ENCODE measurements around the gene CAMTA1. TPM values are rescaled to one million over a fixed set of nuclear protein-coding genes. Genes with fewer than 3 reads are reported as not detected.

The CAMTA1 gene
- total RNA-seq, 2 experiments from 2014 or later, result 43.3 to 46.0 TPM

DNA sequence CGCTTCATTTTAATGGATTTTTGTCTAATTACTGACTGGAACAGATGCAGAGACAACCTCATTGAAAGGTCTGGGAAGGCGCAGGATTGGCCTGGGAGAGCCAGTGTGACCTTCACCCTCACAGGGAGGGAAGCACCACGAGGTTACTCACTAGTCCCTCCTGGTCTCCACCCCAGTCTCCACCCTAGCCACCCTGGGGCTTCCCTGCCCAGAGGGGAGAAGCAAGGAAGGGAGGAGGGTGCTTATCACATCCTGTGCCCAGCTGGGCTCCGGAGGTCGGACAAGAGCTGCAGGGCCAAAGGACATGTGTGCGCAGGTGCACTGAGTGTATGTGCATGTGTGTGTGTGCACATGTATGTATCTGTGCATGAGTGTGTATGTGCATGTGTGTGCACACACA lies 765.7 kb downstream of the CAMTA1 start:
- Mint-ChIP-seq H3K4me1 (ENCODE audit: low read depth) (peaks cover 15% of the 10 kb centered on the region), H3K27me3 (ENCODE audit: low read depth) (peaks cover 12% of the 10 kb centered on the region), H3K9me3 (ENCODE audit: insufficient read depth) (no peaks in the 10 kb centered on the region), H3K36me3 (ENCODE audit: low read depth) (no peaks in the 10 kb centered on the region), H3K4me3 (no peak overlapping the region), H3K27ac (peak overlapping the region; percentile 32)
- DNase-seq, result no peak
- no peak for ATAC-seq
- ChIA-PET CTCF (no interaction called here), POLR2A (no interaction called here)

DNA sequence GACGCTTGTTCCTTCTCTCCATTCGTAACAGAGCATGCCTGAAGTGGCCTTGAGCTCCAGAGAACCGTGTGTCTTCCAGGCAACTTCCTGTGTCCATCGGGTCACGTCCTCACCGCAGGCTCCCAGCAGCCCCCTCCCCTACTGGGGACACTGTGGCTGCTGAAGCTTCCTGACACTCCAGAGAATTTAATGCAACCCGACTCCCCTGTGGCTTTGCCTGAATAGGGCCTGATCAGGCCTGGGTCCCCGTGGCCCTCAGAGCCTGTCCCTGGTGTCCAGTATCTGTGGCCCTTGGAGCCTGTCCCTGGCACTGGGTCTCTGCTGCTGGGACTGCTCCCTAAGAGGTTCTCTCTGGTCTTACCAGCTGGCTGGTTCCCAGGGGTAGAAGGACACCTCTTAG lies 766.2 kb downstream of the CAMTA1 start:
- ATAC-seq (no peak), DNase-seq (no peak)
- H3K27me3 Mint-ChIP-seq (ENCODE audit: low read depth), result peaks cover 12% of the 10 kb centered on the region
- CTCF ChIA-PET, result no interaction called here
- no peak overlapping the region for H3K27ac Mint-ChIP-seq
- peaks cover 15% of the 10 kb centered on the region for H3K4me1 Mint-ChIP-seq (ENCODE audit: low read depth)
- no peak overlapping the region for H3K4me3 Mint-ChIP-seq
- POLR2A ChIA-PET, result no interaction called here
- no peaks in the 10 kb centered on the region for H3K9me3 Mint-ChIP-seq (ENCODE audit: insufficient read depth)
- no peaks in the 10 kb centered on the region for H3K36me3 Mint-ChIP-seq (ENCODE audit: low read depth)

DNA sequence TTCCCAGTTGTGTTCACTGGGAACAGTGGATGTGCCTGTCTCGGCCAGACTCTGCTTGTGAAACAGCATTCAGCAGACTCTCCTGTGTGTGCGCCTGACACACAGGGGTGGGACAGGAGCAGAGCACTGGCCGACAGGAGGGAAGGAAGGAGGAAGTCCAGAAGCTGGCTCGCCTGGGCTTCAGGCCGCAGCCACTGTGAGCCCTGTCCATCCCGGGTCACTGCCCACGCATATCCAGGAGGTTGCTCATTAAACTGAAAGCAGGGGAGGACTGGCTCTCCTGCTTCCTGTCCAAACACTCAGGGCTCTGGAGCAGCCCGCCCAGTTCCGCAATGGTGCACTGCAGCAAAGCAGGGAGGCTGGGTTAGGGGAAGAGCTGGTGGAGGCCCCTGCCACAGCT lies 767.1 kb downstream of the CAMTA1 start:
- H3K9me3 Mint-ChIP-seq (ENCODE audit: insufficient read depth), result no peaks in the 10 kb centered on the region
- H3K27ac Mint-ChIP-seq, result no peak overlapping the region
- no peaks in the 10 kb centered on the region for H3K36me3 Mint-ChIP-seq (ENCODE audit: low read depth)
- peaks cover 12% of the 10 kb centered on the region for H3K27me3 Mint-ChIP-seq (ENCODE audit: low read depth)
- POLR2A ChIA-PET, result no interaction called here
- H3K4me1 Mint-ChIP-seq (ENCODE audit: low read depth), result peaks cover 15% of the 10 kb centered on the region
- DNase-seq (no peak), ATAC-seq (no peak)
- CTCF ChIA-PET, result no interaction called here
- H3K4me3 Mint-ChIP-seq, result no peak overlapping the region

DNA sequence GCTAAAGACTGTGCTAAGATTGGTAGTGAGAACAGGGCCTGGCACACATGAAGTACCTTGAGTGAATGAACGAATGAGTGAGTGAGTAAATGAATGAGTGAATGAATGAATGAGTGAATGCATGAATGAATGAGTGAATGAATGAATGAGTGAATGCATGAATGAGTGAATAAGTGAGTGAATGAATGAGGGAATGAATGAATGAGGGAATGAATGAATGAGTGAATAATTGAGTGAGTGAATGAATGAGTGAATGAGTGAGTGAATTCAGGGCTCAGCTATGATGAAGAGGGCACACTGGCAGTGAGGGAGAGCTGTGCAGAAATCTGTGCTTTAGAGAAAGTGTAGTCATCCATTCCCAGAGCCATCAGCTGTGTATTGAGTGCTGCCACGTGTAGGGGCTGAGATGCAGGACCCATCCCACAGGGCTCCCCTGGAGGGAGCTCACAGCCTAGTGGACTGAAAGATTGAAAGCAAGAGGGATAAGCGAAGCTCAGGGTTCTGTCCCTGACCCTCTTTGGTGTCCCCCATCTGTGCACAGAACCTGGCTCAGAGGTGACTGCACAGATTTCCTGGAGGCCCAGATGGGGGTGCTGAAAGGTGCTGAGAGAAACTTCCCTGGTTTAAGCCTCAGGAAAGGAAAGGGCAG lies 767.9 kb downstream of the CAMTA1 start:
- no peak overlapping the region for H3K27ac Mint-ChIP-seq

DNA sequence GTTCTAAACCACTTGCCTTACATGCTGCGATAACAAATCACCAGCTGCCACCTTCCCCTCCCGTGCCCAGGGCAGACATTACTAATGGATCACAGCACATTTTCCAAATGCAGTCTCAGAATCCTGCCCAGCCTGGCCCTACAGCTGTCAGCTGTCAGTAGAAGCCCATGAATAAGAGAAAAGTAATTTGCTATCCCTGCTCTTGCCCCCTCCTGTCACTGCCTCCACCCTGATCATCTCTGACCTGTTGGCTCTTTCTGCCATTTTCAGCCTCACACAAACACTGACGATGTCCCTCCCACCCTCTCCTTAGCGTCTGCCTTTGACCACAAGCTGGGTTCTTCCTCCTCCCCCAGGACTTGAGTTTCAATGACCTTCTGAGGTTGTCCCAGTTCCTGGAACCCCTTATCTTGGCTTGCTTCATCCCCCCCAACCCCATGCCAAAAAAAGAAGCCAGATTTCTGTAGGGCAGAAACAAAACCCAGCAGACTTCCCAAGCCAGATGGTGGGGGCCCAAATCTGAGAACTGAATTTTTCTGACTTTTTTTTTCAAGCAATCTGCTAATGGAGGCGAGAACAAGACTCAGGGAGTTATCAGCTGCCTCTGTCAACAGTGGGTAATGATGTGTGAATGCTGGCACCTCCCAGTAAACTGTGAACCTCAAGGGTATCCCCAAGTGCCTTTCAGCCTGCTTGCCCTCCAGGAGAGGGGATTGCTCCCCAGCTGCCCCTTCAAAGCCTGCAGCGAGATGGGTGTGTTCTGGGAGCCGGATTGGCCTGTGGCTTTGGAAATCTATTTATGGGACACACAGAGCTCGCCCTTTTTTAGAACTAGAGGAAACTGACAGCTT lies 769.4 kb downstream of the CAMTA1 start:
- Mint-ChIP-seq H3K27me3 (ENCODE audit: low read depth) (peaks cover 11% of the 10 kb centered on the region), H3K4me1 (ENCODE audit: low read depth) (peaks cover 9% of the 10 kb centered on the region), H3K27ac (no peak overlapping the region), H3K36me3 (ENCODE audit: low read depth) (no peaks in the 10 kb centered on the region), H3K4me3 (no peak overlapping the region), H3K9me3 (ENCODE audit: insufficient read depth) (no peaks in the 10 kb centered on the region)
- CTCF ChIA-PET, result no interaction called here
- POLR2A ChIA-PET, result no interaction called here
- no peak for DNase-seq
- ATAC-seq, result no peak

More for the DNA sequence above, 767.9 kb downstream of the CAMTA1 start:
- Mint-ChIP-seq H3K9me3 (ENCODE audit: insufficient read depth) (no peaks in the 10 kb centered on the region), H3K36me3 (ENCODE audit: low read depth) (no peaks in the 10 kb centered on the region), H3K27me3 (ENCODE audit: low read depth) (peaks cover 11% of the 10 kb centered on the region), H3K4me3 (no peak overlapping the region), H3K4me1 (ENCODE audit: low read depth) (peaks cover 15% of the 10 kb centered on the region)
- ATAC-seq, result no peak
- POLR2A ChIA-PET, result no interaction called here
- no peak for DNase-seq
- CTCF ChIA-PET, result no interaction called here

DNA sequence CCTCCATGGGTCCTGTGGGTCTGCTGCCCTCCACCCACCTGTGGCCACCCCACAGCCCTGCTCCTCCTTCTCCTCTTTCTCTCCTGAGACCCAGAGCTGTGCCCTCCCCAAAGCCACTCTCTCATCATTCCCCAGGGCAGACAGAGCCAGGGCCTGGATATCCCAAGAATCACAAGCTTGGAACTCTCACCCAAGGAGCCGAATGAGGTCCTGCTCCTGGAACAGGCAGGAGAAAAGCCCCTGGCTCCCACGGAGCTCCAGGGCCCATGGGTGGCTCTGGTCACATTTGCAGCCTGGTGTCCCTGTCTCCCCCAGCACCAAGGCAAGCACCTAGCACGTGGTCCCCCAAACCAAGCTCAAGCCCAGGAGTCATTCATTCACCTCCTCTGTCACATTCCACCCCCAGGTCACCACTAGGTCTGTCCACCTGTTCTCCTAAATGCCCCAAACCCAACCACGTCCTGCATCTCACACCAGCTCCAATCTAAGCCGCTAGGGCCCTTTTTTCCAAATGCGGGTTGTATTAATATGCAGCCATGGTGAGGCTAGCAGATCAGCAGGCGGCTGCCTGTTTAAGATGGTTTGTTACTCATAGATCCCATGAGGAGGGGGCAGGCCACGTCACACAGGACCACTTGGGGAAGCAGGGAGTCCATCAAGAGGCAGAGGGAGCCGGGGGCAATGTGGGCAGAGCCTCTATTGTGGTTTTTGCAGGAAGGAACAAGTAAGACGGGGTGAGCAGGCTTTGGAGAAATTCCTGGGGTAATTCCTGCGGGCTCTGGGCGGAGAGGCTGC lies 770.3 kb downstream of the CAMTA1 start:
- ATAC-seq (no peak), DNase-seq (no peak)
- no peaks in the 10 kb centered on the region for H3K36me3 Mint-ChIP-seq (ENCODE audit: low read depth)
- H3K4me1 Mint-ChIP-seq (ENCODE audit: low read depth), result peaks cover 4% of the 10 kb centered on the region
- no peaks in the 10 kb centered on the region for H3K9me3 Mint-ChIP-seq (ENCODE audit: insufficient read depth)
- H3K4me3 Mint-ChIP-seq, result no peak overlapping the region
- H3K27me3 Mint-ChIP-seq (ENCODE audit: low read depth), result peaks cover 11% of the 10 kb centered on the region
- ChIA-PET POLR2A (no interaction called here), CTCF (no interaction called here)
- H3K27ac Mint-ChIP-seq, result no peak overlapping the region

DNA sequence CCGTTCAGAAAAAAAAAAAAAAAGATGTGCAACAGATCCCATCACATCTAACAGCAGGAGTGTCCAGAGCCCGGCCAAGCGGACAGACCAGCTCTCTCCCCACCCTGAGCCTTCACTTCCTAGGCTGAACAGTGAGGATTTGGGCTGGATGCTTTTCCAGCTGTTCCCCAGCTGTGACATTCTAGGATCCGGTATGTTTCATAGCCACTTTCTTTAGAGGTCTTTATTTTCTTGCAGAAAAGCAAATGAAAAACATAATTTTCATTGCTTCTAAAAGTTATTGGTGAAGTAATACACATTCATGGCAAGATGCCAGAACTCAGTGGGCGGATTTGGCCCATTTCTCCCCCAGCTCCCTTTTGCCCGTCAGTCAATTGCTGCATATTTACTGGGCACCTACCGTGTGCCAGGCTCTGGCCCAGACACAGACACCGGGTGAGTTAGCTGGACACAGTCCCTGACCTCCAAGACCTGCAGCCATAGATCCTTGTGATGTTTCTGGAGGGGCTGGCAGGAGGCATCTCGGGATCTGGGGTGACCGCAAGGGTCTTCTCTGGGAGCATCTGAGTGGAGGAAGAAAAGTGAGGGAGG lies 772.1 kb downstream of the CAMTA1 start:
- POLR2A ChIA-PET, result no interaction called here
- Mint-ChIP-seq H3K27ac (no peak overlapping the region), H3K9me3 (ENCODE audit: insufficient read depth) (no peaks in the 10 kb centered on the region), H3K4me3 (no peak overlapping the region), H3K36me3 (ENCODE audit: low read depth) (no peaks in the 10 kb centered on the region), H3K4me1 (ENCODE audit: low read depth) (peaks cover 4% of the 10 kb centered on the region), H3K27me3 (ENCODE audit: low read depth) (peaks cover 11% of the 10 kb centered on the region)
- no peak for DNase-seq
- ATAC-seq, result no peak
- CTCF ChIA-PET, result no interaction called here

DNA sequence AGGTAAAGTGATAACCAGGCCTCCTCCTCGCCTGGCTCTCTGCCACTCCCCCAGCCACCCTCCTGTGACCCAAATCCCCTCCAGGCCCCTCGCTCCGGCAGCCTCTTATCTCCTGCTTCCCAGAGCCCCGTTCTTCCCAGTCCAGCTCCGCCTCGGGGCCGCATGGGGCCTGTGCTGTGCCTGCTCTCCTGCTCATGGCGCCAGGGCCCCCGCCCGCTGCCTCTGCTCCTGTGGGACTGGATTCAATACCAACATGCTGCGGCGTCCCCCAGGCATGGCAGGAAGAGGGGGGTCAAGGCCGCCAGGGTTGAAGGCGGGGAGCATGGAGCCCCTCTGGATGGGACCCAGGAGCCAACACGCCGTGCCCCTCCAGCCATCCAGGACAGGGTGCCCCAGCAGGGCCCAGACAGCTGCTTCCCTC lies 772.8 kb downstream of the CAMTA1 start:
- H3K27ac Mint-ChIP-seq, result no peak overlapping the region
- no peak for ATAC-seq
- DNase-seq, result no peak
- POLR2A ChIA-PET, result no interaction called here
- CTCF ChIA-PET, result no interaction called here
- no peaks in the 10 kb centered on the region for H3K9me3 Mint-ChIP-seq (ENCODE audit: insufficient read depth)
- H3K36me3 Mint-ChIP-seq (ENCODE audit: low read depth), result no peaks in the 10 kb centered on the region
- H3K27me3 Mint-ChIP-seq (ENCODE audit: low read depth), result peaks cover 8% of the 10 kb centered on the region
- peaks cover 4% of the 10 kb centered on the region for H3K4me1 Mint-ChIP-seq (ENCODE audit: low read depth)
- H3K4me3 Mint-ChIP-seq, result no peak overlapping the region

DNA sequence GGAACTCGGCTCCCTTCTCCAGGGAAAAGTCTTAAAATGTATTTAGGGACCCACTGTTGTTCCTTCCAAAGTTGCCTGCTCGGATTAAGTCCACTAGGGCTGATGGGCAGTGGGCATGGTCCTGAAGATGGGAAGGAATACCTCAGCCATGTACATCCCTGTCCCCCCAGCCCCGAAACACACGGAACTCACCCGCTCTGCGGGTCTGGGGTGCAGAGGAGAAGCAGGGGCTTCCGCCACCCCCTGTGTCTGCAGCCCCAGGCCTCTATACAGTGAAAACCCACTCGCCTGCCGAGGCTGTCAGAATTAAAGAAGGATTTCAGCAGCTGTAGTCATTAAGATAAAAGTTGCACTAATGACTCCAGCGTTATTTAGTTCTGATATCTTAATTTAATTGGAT lies 773.2 kb downstream of the CAMTA1 start:
- no peak overlapping the region for H3K27ac Mint-ChIP-seq
- CTCF ChIA-PET, result no interaction called here
- H3K4me1 Mint-ChIP-seq (ENCODE audit: low read depth), result peaks cover 4% of the 10 kb centered on the region
- no peak overlapping the region for H3K4me3 Mint-ChIP-seq
- no peak for ATAC-seq
- peaks cover 8% of the 10 kb centered on the region for H3K27me3 Mint-ChIP-seq (ENCODE audit: low read depth)
- DNase-seq, result no peak
- no peaks in the 10 kb centered on the region for H3K36me3 Mint-ChIP-seq (ENCODE audit: low read depth)
- H3K9me3 Mint-ChIP-seq (ENCODE audit: insufficient read depth), result no peaks in the 10 kb centered on the region
- POLR2A ChIA-PET, result no interaction called here

DNA sequence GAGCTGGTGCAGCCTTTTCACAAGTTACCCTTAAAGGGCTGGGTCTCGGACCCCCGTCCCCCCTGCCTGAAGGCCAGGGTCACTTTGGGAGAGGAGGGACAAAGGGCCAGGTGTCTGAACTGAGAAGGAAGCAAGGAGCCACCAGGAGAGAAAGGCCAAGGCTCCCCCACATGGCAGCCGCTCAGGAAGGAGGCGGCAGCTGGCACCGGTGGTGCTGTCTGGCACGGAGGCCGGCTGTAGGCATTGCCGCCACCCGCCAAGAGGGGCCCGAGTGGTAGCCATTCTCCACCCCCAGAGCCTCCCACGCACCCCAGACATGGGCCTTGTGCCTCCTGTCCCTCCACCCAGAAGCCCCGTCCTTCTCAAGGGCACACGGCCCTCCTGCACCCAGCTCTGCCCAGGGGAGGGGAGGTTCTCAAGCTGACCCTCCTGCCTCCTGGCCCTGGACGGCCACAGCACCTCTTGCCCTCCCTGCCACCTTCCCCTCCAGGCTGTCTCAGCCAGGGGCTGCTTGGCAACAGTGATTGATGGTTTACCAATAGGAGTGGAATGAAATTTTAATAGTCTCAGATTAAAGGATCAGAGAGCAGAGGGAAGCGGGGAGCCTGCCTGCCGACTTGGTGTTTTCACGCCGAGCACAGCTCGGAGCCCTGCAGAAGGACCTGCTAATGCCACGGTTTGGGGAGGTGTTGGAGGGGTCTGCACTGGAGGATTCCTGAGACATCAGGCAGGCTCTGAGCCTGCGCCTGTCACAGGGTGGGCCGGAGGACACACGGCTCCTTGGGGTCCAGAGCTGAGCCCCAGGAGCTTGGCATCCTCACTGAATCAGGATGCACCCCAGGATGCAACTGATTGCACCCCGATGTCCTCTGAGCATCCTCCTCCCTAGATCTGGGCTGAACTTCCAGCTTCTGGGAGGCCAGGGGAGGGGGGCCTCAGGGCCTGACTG lies 773.9 kb downstream of the CAMTA1 start:
- CTCF ChIA-PET, result no interaction called here
- H3K36me3 Mint-ChIP-seq (ENCODE audit: low read depth), result no peaks in the 10 kb centered on the region
- ATAC-seq (no peak), DNase-seq (no peak)
- no peak overlapping the region for H3K4me3 Mint-ChIP-seq
- peaks cover 4% of the 10 kb centered on the region for H3K4me1 Mint-ChIP-seq (ENCODE audit: low read depth)
- no peaks in the 10 kb centered on the region for H3K9me3 Mint-ChIP-seq (ENCODE audit: insufficient read depth)
- H3K27ac Mint-ChIP-seq, result no peak overlapping the region
- peaks cover 8% of the 10 kb centered on the region for H3K27me3 Mint-ChIP-seq (ENCODE audit: low read depth)
- POLR2A ChIA-PET, result no interaction called here

DNA sequence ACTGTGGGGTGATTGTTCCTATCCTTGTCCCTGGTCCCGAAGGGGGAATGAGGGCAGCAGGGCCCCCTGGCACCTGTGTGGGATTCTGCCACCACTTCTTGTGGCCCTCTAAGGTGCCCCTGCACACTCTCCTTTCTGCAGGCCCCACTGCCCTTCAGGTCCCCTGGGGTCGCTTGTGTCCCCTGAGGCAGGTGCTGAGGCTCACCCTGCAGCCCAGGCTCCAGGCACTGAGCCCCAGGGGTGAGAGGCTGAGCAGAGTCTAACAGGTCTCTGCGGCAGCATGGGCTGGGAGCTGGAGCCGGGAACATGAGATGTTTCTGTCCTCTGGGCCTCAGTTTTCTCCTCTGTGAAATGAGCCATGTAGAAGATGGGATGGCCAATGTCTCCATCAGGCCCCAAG lies 774.9 kb downstream of the CAMTA1 start:
- ATAC-seq (no peak), DNase-seq (no peak)
- Mint-ChIP-seq H3K36me3 (ENCODE audit: low read depth) (no peaks in the 10 kb centered on the region), H3K27me3 (ENCODE audit: low read depth) (peaks cover 5% of the 10 kb centered on the region), H3K9me3 (ENCODE audit: insufficient read depth) (no peaks in the 10 kb centered on the region), H3K4me3 (no peak overlapping the region), H3K27ac (no peak overlapping the region), H3K4me1 (ENCODE audit: low read depth) (peaks cover 4% of the 10 kb centered on the region)
- ChIA-PET POLR2A (no interaction called here), CTCF (no interaction called here)
